GM23248 (cell line): Measurements from ENCODE around the gene UTY. TPM values are rescaled to one million over a fixed set of nuclear protein-coding genes. Genes with fewer than 3 reads are reported as not detected.

ENCODE experiments used
- DNase-seq: peaks from one replicate; pipeline ENCODE4 v3.0.0-alpha.2; 2015
- H2AFZ ChIP-seq: fragments of 200-600 bp; sonication (generic); 2 replicates; pipeline ENCODE4 v1.6.1; 2016; ENCODE audit warnings: antibody characterized with exemption
- H3F3A ChIP-seq: fragments of 200-600 bp; sonication (generic); 2 replicates; pipeline ENCODE4 v1.6.1; 2016; ENCODE audit warnings: mild to moderate bottlenecking, antibody characterized with exemption, mixed run types; ENCODE audit not compliant: insufficient read depth
- H3K27ac ChIP-seq: fragments of 200-600 bp; sonication (generic); 2 replicates; pipeline ENCODE4 v1.5.1; 2016; ENCODE audit warnings: mild to moderate bottlenecking
- H3K27me3 ChIP-seq: fragments of 200-600 bp; sonication (generic); replicated peaks from 2 replicates; pipeline ENCODE4 v1.6.1; 2016; ENCODE audit warnings: mild to moderate bottlenecking; ENCODE audit not compliant: insufficient read depth
- H3K36me3 ChIP-seq: fragments of 200-600 bp; sonication (generic); 2 replicates; pipeline ENCODE4 v1.6.1; 2016; ENCODE audit warnings: low read depth, mild to moderate bottlenecking
- H3K4me1 ChIP-seq: fragments of 200-600 bp; sonication (generic); 2 replicates; pipeline ENCODE4 v1.6.1; 2016; ENCODE audit warnings: mild to moderate bottlenecking; ENCODE audit not compliant: insufficient read depth
- H3K4me2 ChIP-seq: fragments of 200-600 bp; sonication (generic); one replicate; pipeline ENCODE4 v1.6.1; 2016; ENCODE audit warnings: mild to moderate bottlenecking; ENCODE audit not compliant: unreplicated experiment
- H3K4me3 ChIP-seq: fragments of 200-600 bp; sonication (generic); 2 replicates; pipeline ENCODE4 v1.5.1; 2016; ENCODE audit warnings: mild to moderate bottlenecking
- H3K79me2 ChIP-seq: fragments of 200-600 bp; sonication (generic); 2 replicates; pipeline ENCODE4 v1.6.1; 2016; ENCODE audit warnings: mild to moderate bottlenecking; ENCODE audit not compliant: insufficient read depth
- H3K9ac ChIP-seq: fragments of 200-600 bp; sonication (generic); 2 replicates; pipeline ENCODE4 v1.6.1; 2016; ENCODE audit warnings: mild to moderate bottlenecking
- H3K9me2 ChIP-seq: fragments of 200-600 bp; sonication (generic); 2 replicates; pipeline ENCODE4 v1.6.1; 2016; ENCODE audit warnings: mixed run types, mild to moderate bottlenecking, moderate library complexity; ENCODE audit not compliant: insufficient read depth
- H3K9me3 ChIP-seq: fragments of 200-600 bp; sonication (generic); one replicate; pipeline ENCODE4 v1.6.1; 2017; ENCODE audit warnings: low read depth
- H4K20me1 ChIP-seq: fragments of 200-600 bp; sonication (generic); 2 replicates; pipeline ENCODE4 v1.6.0; 2016; ENCODE audit not compliant: insufficient read depth
- EZH2 ChIP-seq: fragments of 200-600 bp; sonication (generic); IDR thresholded peaks from 2 replicates; pipeline ENCODE4 v1.6.1; 2018; ENCODE audit warnings: antibody characterized with exemption, mild to moderate bottlenecking; ENCODE audit not compliant: insufficient read depth, poor library complexity, severe bottlenecking
- EZH2phosphoT487 ChIP-seq: fragments of 200-600 bp; sonication (generic); IDR thresholded peaks from 2 replicates; pipeline ENCODE4 v1.6.1; 2018; ENCODE audit warnings: antibody characterized with exemption, moderate library complexity, mild to moderate bottlenecking, low read depth; ENCODE audit not compliant: insufficient read depth
- WGBS, 2 experiments: methylation state at CpG; one replicate each; pipeline ENCODE4 v1.1.6; 2015 to 2017; ENCODE audit warnings: low lambda C conversion rate in 2 of 2, low coverage in 1 of 2; ENCODE audit errors: missing lambda C conversion rate in 2 of 2; 5-methylcytosine and 5-hydroxymethylcytosine counted together
- in situ Hi-C: fragments of 300-500 bp; cut with MboI; formaldehyde crosslinking; loops from 2 replicates; pipeline ENCODE4 v1.15.0; 2020
- polyA plus RNA-seq: library from polyadenylated mRNA; unstranded; fragments of >200 nt; fragmentation: Nextera tagmentation; extraction: Ambion mirVana; gene quantifications from 2 replicates; pipeline ENCODE4 v1.2.1, GENCODE V29; 2016
- total RNA-seq: library from RNA; depleted of rRNA; stranded (reverse); fragments of >200 nt; shearing (Covaris generic); gene quantifications from 2 replicates; pipeline ENCODE4 v1.2.3, GENCODE V29; 2014

Gene UTY
- total and polyA plus RNA-seq, 2 experiments from 2014 or later, result 5.9 to 11.2 TPM

GRCh38 chrY:13432293-13433025 lies 47.4 kb downstream of the UTY start:
- TF ChIP-seq EZH2phosphoT487, result no peak
- no peak for TF ChIP-seq EZH2
- no peak overlapping the region for H3K4me3 ChIP-seq
- no peak overlapping the region for H2AFZ ChIP-seq
- no peaks in the 10 kb centered on the region for H3K4me1 ChIP-seq
- no peaks in the 10 kb centered on the region for H3K27me3 ChIP-seq
- H4K20me1 ChIP-seq, result no peaks in the 10 kb centered on the region
- H3K9ac ChIP-seq, result no peak overlapping the region
- no peak overlapping the region for H3K4me2 ChIP-seq
- no peaks in the 10 kb centered on the region for H3K9me2 ChIP-seq
- in situ Hi-C loops, result no loop called here
- H3K36me3 ChIP-seq, result 0 out of 2 replicates have a peak, but pooled peaks cover 5% of the 10 kb centered on the region
- 97 to 100% methylated on average over 3 of the region's 3 CpGs for WGBS, 2 experiments
- peaks cover 6% of the 10 kb centered on the region; the same call in 1 of the 2 replicates for H3F3A ChIP-seq
- DNase-seq, result no peak
- no peaks in the 10 kb centered on the region for H3K9me3 ChIP-seq
- no peak overlapping the region for H3K27ac ChIP-seq
- H3K79me2 ChIP-seq, result peaks cover 80% of the 10 kb centered on the region

- Histone ChIP-seq H2AFZ (no peak overlapping the region), H4K20me1 (0 out of 2 replicates have a peak, but pooled peaks cover 4% of the 10 kb centered on the region), H3K4me1 (peaks cover 7% of the 10 kb centered on the region), H3K27ac (no peak overlapping the region), H3K27me3 (no peaks in the 10 kb centered on the region), H3K9ac (no peak overlapping the region), H3K9me3 (no peaks in the 10 kb centered on the region), H3K79me2 (peaks cover 89% of the 10 kb centered on the region), H3K4me2 (no peak overlapping the region), H3K36me3 (0 out of 2 replicates have a peak, but pooled peaks cover 5% of the 10 kb centered on the region), H3K9me2 (no peaks in the 10 kb centered on the region), H3F3A (peaks cover 6% of the 10 kb centered on the region; the same call in 1 of the 2 replicates), H3K4me3 (no peak overlapping the region)
- in situ Hi-C loops, result no loop called here
- 67 to 85% methylated on average over 2 to 3 of the region's 3 CpGs for WGBS, 2 experiments
- DNase-seq, result no peak
- TF ChIP-seq EZH2 (no peak), EZH2phosphoT487 (no peak)
Measured at GRCh38 chrY:13429551-13429950, 50.3 kb downstream of the UTY start.

DNA sequence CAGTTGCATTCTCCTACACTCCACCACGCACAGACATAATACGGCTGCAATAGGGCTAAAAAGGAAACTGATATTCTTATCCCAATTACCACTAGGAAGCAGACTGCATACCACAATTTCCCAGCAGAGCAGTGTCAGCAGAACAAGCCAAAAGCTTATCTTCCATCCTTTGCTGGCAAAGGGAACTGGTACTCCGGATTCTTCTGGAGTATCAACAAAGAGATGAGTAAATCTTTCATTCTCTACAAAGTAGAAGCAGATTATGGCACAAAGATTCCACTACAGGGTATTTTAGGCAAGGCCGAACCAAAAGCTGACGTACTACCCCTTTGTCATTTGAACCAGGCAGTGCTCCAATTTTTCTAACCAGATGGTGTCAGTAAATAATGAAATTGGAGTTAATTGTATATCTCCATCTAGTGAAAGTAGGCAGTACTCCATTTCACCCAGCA lies 56.5 kb downstream of the UTY start:
- H3K79me2 ChIP-seq, result peaks cover 89% of the 10 kb centered on the region
- H3K4me2 ChIP-seq, result peak overlapping the region; percentile 58
- H3K9me2 ChIP-seq, result no peaks in the 10 kb centered on the region
- peaks cover 24% of the 10 kb centered on the region; the same call in 1 of the 2 replicates for H3F3A ChIP-seq
- 0 out of 2 replicates have a peak, but pooled peaks cover 4% of the 10 kb centered on the region for H4K20me1 ChIP-seq
- H3K36me3 ChIP-seq, result no peaks in the 10 kb centered on the region
- TF ChIP-seq EZH2phosphoT487 (no peak), EZH2 (no peak)
- H3K27me3 ChIP-seq, result no peaks in the 10 kb centered on the region
- H3K27ac ChIP-seq, result peak overlapping the region; percentile 52
- H3K4me3 ChIP-seq, result peak overlapping the region; percentile 32
- no peaks in the 10 kb centered on the region for H3K9me3 ChIP-seq
- DNase-seq, result peak; percentile 70
- WGBS, 2 experiments, result 13 to 24% methylated on average over 5 of the region's 5 CpGs
- H2AFZ ChIP-seq, result no peak overlapping the region
- in situ Hi-C loops, result no loop called here
- peak overlapping the region; percentile 28; the same call in 1 of the 2 replicates for H3K9ac ChIP-seq
- H3K4me1 ChIP-seq, result peaks cover 27% of the 10 kb centered on the region

GRCh38 chrY:13416869-13417661 lies 62.8 kb downstream of the UTY start:
- no peaks in the 10 kb centered on the region for H3K27me3 ChIP-seq
- TF ChIP-seq EZH2, result no peak
- TF ChIP-seq EZH2phosphoT487, result no peak
- H3K9me2 ChIP-seq, result no peaks in the 10 kb centered on the region
- no peak overlapping the region for H3K4me3 ChIP-seq
- peaks cover 6% of the 10 kb centered on the region; the same call in 1 of the 2 replicates for H3F3A ChIP-seq
- no peak overlapping the region for H2AFZ ChIP-seq
- H3K4me2 ChIP-seq, result no peak overlapping the region
- no peaks in the 10 kb centered on the region for H3K9me3 ChIP-seq
- peaks cover 82% of the 10 kb centered on the region for H3K79me2 ChIP-seq
- WGBS, 2 experiments, result 57 to 69% methylated on average over 6 of the region's 6 CpGs
- no peak overlapping the region for H3K27ac ChIP-seq
- peaks cover 2% of the 10 kb centered on the region; the same call in 1 of the 2 replicates for H3K4me1 ChIP-seq
- DNase-seq, result no peak
- H3K9ac ChIP-seq, result no peak overlapping the region
- no peaks in the 10 kb centered on the region for H3K36me3 ChIP-seq
- in situ Hi-C loops, result no loop called here
- no peaks in the 10 kb centered on the region for H4K20me1 ChIP-seq
